ENCODE results near the gene LRRC37A. TPM values are rescaled to one million over a fixed set of nuclear protein-coding genes. Genes with fewer than 3 reads are reported as not detected.
"Not testable (repeated sequence)": the region's sequence is repeated elsewhere in the genome, so short reads cannot be mapped to it uniquely, and the experiment has no call there.

The LRRC37A gene
- total and polyA plus RNA-seq, 9 donors = 0.60 to 4.8 (median 2.2) TPM

GRCh38 chr17:46264456-46265198 lies 30.3 kb upstream of the LRRC37A start:
- Histone ChIP-seq H3K27me3 (no peaks in the 10 kb centered on the region), H3K9me3 (no peaks in the 10 kb centered on the region), H3K4me1 (ENCODE audit: insufficient read depth) (peaks cover 1% of the 10 kb centered on the region), H3K36me3 (no peaks in the 10 kb centered on the region), H3K27ac (no peak overlapping the region), H3K4me3 (no peak overlapping the region)
- 57 to 70% (median 67%) methylated on average over 3 of the region's 3 CpGs for WGBS, 3 donors
- no peak for DNase-seq
- TF ChIP-seq EP300 (IDR thresholded peaks at IDR 0.05) = no peak
- TF ChIP-seq POLR2A (IDR thresholded peaks at IDR 0.05) = no peak
- TF ChIP-seq, protein P1, sequence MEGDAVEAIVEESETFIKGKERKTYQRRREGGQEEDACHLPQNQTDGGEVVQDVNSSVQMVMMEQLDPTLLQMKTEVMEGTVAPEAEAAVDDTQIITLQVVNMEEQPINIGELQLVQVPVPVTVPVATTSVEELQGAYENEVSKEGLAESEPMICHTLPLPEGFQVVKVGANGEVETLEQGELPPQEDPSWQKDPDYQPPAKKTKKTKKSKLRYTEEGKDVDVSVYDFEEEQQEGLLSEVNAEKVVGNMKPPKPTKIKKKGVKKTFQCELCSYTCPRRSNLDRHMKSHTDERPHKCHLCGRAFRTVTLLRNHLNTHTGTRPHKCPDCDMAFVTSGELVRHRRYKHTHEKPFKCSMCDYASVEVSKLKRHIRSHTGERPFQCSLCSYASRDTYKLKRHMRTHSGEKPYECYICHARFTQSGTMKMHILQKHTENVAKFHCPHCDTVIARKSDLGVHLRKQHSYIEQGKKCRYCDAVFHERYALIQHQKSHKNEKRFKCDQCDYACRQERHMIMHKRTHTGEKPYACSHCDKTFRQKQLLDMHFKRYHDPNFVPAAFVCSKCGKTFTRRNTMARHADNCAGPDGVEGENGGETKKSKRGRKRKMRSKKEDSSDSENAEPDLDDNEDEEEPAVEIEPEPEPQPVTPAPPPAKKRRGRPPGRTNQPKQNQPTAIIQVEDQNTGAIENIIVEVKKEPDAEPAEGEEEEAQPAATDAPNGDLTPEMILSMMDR (IDR thresholded peaks at IDR 0.05) = no peak
- intact Hi-C loops (cut with DNase I) = loop anchor here in 1 of 4 donors (5.0 kb wide), 1 partner anchor 677 kb away; no protein-coding TSS in a partner anchor

DNA sequence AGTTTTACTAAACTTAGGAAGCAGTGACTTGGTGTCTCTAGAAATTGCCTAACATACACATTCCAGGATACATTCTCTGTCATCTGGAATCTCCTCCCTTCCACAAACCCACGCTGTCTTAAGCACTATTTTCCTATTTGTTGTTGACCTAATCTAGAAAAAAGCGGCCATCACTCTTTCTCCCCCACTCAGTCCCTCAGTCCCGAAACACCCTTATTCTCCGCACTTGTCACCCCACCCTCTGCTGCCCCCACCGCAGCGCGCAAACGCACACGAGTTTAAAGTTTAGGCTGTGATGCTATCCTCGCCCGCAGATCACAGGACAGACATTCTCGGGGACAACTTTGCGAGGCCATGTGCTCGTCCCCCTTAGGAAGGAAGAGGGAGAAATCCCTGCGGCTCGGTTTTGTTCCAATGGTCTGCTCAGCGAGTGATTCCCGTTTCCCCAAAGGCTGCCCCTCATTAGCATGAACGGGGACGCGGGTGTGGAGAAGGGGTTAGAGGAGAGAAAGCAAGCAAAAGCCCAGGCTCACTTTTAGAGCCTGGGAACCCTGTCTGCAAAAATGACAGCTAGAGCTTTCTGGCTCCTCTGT lies 28.8 kb upstream of the LRRC37A start:
- peak in 3 of 5 donors; percentile 16 to 51 (median 21) for DNase-seq
- Histone ChIP-seq H3K27ac (peak overlapping the region; percentile 33 to 78), H3K4me3 (peak overlapping the region; percentile 52)
- H3K4me1 ChIP-seq (ENCODE audit: insufficient read depth); intact Hi-C loops (cut with DNase I); H3K9me3 ChIP-seq; H3K27me3 ChIP-seq; H3K36me3 ChIP-seq: not testable (repeated sequence)
- 3 to 7% (median 7%) methylated on average over 21 of the region's 21 CpGs for WGBS, 3 donors

DNA sequence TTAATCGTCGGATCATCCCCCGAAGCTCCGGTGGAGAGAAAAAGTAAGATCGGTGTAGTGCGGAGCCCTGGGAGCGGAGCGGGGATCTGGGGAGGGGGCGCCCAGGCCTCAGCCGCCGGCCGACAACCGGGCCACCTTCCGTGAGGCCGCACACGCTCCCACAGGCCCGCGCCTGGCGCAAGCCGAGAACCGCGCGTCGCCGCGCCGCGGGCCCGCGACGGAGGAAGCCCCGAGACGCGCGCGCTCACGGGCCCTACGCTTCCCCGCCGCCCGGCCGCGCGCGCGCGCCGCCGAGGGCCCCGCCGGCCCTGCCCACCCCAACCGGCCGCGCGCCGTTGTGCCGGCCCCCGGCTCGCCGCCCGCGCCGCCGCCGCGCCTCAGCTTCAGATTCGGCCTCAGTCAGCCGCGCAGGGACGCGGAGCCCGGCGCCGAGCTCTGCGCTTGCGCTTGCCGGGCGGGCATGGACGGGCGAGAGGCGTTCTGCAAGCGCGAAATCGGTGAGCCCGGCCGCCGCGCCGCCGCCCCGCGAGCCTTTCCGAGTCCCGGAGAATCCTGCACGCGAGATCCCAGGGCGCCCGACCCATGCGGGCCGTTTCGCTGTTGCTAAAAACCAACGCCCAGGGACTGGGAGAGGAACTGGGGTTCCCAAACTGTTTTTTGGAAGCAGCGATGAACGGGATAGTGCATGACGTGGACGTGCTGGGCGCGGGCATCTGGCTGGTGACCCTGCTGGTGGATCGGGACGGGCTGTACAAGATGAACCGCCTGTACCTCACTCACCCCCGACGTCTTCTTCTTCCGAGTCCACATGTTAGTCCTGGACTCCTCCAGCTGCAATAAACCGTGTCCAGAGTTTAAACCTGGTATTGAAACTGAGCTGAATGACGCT lies 28.0 kb upstream of the LRRC37A start:
- peak; percentile 10 for TF ChIP-seq POLR2A (IDR thresholded peaks at IDR 0.05)
- TF ChIP-seq, protein P1 (IDR thresholded peaks at IDR 0.05) = peak in 1 of 3 donors; percentile 13
- TF ChIP-seq EP300 (IDR thresholded peaks at IDR 0.05) = no peak
- H3K27ac ChIP-seq = peak overlapping the region; percentile 60 to 78
- peak overlapping the region; percentile 76 for H3K4me3 ChIP-seq
- no peaks in the 10 kb centered on the region for H3K36me3 ChIP-seq
- no peaks in the 10 kb centered on the region for H3K9me3 ChIP-seq
- no peaks in the 10 kb centered on the region for H3K27me3 ChIP-seq
- DNase-seq = peak; percentile 74 to 95 (median 82)
- WGBS, 3 donors = 0 to 1% (median 0%) methylated on average over 45 to 116 of the region's 116 CpGs
- H3K4me1 ChIP-seq (ENCODE audit: insufficient read depth) = peaks cover 1% of the 10 kb centered on the region
- intact Hi-C loops (cut with DNase I) = no loop called here

DNA sequence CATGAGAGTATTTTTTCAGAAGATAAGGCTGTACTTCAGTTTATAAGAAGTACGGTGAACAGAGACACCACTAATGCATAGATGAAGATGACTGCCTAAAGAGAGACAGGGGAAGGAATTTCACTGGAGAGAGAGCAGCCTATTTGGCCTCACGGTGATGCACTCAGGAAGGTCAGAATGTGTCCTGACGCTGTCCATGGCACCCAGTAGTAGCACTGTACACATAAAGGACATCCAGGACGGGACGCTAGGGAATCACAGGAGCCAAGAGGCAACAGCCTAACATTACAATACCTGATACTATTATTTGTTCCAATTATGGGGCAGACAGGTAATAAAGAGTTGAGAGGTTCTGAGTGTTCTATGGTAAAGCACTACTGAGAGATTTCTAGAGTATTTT lies 24.9 kb upstream of the LRRC37A start:
- WGBS, 3 donors = 45 to 59% (median 46%) methylated on average over 5 of the region's 5 CpGs
- TF ChIP-seq POLR2A (IDR thresholded peaks at IDR 0.05) (no peak), EP300 (IDR thresholded peaks at IDR 0.05) (no peak)
- TF ChIP-seq, protein P1 (IDR thresholded peaks at IDR 0.05) = no peak
- Histone ChIP-seq H3K36me3 (no peaks in the 10 kb centered on the region), H3K4me3 (no peak overlapping the region), H3K4me1 (ENCODE audit: insufficient read depth) (peaks cover 1% of the 10 kb centered on the region), H3K27ac (no peak overlapping the region), H3K9me3 (no peaks in the 10 kb centered on the region), H3K27me3 (no peaks in the 10 kb centered on the region)
- intact Hi-C loops (cut with DNase I) = no loop called here
- no peak for DNase-seq
